Activated T-cell treated with anti-CD3 and anti-CD28 coated beads for 1 hour (primary cell): Measurements from ENCODE around the gene ATG2B.

Source experiments
- DNase-seq: peaks from one replicate; pipeline ENCODE4 v3.0.0-alpha.2; 2020; ENCODE audit warnings: low read depth

Gene ATG2B, protein sequence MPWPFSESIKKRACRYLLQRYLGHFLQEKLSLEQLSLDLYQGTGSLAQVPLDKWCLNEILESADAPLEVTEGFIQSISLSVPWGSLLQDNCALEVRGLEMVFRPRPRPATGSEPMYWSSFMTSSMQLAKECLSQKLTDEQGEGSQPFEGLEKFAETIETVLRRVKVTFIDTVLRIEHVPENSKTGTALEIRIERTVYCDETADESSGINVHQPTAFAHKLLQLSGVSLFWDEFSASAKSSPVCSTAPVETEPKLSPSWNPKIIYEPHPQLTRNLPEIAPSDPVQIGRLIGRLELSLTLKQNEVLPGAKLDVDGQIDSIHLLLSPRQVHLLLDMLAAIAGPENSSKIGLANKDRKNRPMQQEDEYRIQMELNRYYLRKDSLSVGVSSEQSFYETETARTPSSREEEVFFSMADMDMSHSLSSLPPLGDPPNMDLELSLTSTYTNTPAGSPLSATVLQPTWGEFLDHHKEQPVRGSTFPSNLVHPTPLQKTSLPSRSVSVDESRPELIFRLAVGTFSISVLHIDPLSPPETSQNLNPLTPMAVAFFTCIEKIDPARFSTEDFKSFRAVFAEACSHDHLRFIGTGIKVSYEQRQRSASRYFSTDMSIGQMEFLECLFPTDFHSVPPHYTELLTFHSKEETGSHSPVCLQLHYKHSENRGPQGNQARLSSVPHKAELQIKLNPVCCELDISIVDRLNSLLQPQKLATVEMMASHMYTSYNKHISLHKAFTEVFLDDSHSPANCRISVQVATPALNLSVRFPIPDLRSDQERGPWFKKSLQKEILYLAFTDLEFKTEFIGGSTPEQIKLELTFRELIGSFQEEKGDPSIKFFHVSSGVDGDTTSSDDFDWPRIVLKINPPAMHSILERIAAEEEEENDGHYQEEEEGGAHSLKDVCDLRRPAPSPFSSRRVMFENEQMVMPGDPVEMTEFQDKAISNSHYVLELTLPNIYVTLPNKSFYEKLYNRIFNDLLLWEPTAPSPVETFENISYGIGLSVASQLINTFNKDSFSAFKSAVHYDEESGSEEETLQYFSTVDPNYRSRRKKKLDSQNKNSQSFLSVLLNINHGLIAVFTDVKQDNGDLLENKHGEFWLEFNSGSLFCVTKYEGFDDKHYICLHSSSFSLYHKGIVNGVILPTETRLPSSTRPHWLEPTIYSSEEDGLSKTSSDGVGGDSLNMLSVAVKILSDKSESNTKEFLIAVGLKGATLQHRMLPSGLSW (N-terminal part only)

GRCh38 chr14:96362965-96363750, at the start of gene ATG2B, which contains the start of gene GSKIP:
ATG2B (minus strand) TSS chr14:96363341; CDS start chr14:96362976, 365 bp downstream.
GSKIP (plus strand) TSS chr14:96363526; CDS start chr14:96382248, 18,722 bp downstream.
- peak; percentile 97 for DNase-seq

- no peak for DNase-seq
Observed at GRCh38 chr14:96410119-96410518, 47.0 kb upstream of the ATG2B start.

- DNase-seq = no peak
Observed at GRCh38 chr14:96409701-96410100, 46.6 kb upstream of the ATG2B start.

- no peak for DNase-seq
Observed at GRCh38 chr14:96408608-96409007, 45.5 kb upstream of the ATG2B start.

- no peak for DNase-seq
Observed at GRCh38 chr14:96407935-96408570, 44.9 kb upstream of the ATG2B start.

DNA sequence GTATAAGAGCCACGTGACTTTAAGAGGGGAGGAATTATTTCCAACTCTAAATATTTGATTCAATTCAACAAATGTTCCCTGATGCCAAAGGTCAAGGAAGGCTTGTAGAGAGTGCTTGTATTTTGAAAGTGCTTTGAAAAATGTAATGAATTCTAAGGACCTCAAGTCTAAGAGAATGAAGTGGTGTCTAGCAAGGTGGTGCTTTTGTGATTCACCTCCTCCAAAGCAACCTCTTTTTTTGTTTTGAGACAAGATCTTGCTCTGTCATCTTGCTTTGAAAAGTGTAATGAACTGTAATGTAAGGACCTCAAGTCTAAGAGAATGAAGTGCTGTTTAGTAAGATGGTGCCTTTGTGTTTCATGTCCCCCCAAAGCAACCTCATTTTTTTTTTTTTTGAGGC, 42.5 kb upstream of the ATG2B start:
- no peak for DNase-seq

- DNase-seq = no peak
Observed at GRCh38 chr14:96403409-96403808, 40.3 kb upstream of the ATG2B start.

GRCh38 chr14:96400495-96400894, 37.4 kb upstream of the ATG2B start:
- no peak for DNase-seq

DNA sequence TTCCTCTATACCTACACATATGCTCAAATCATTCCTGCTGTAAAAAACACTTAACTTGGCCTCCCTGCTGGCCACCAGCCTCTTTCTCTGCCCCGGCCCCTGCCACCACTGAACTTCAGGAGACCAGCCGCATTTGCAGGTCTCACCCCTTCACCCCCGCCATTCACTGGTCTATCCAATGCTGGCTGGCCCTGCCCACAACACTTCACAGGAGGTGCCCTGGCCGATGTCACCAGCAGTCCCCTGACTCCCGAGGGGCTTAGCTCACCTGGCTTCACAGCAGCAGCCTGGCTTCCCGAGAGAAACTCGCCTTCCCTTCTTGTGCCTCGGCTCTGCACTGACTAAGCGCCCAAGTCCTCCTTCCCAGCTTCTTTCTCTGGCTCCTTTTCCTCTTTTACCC, 36.3 kb upstream of the ATG2B start:
- DNase-seq = no peak

DNA sequence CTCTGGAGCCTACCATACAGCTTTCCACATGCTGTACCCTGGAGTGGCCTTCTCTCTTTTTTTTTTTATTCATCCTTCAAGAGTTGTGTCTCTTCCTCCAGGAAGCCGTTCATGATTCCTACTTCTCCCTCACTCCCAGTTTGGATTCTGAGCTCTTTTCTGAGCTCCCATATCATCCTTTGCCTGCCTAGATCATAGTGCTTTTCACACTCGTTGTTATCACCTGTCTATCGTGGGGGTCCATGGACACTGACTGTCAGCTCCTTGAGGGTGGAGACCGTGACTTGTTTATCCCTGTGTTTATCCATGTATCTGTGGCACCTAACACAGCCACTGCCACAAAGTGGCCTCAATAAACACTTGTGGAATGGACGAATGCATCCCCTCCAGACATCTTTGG, 35.8 kb upstream of the ATG2B start:
- DNase-seq = no peak

GRCh38 chr14:96398432-96398831, 35.3 kb upstream of the ATG2B start:
- no peak for DNase-seq

GRCh38 chr14:96394047-96394815, 31.1 kb upstream of the ATG2B start:
- no peak for DNase-seq

- DNase-seq = no peak
Observed at GRCh38 chr14:96393071-96393691, 30.0 kb upstream of the ATG2B start.

GRCh38 chr14:96391293-96392118, 28.4 kb upstream of the ATG2B start:
- DNase-seq = peak; percentile 100

- DNase-seq = no peak
Observed at GRCh38 chr14:96390965-96391292, 27.8 kb upstream of the ATG2B start.

GRCh38 chr14:96385385-96385784, 22.2 kb upstream of the ATG2B start:
- DNase-seq = no peak

DNA sequence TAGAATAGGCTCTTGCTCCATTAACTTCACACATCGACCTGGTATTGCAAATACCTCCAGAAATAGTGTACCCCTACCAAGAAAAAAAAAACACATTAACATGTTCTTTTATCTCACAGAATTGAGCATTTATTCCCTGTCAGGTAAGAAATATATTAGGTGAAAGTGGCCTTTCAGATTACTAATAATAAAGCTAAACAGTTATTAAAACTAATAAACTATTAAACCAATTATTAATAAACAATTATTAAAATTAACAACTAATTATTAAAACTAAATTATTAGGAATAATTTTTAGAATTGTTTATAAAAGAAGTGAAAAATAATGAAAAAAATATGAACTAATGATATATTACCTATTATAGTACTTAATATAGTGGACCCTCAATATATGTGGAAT, 21.6 kb upstream of the ATG2B start:
- no peak for DNase-seq

DNA sequence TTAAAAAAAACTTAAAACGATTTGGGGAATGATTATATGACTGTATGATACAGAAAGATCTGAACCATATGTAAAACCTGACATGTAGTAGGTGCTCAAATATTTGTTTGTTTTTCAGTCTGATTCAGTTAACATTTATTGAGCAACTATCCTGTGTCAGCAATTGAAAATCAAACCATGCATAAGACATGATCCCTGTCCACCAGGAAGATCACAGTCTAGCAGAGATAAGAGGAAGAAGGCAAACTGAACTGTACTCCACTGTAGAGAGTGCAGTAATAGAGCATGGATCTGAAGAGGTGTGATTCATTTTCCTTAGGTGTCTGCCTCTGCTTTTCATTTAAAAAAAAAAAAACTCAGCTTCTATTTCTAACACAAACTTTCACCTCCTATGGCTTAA, 20.9 kb upstream of the ATG2B start:
- no peak for DNase-seq

DNA sequence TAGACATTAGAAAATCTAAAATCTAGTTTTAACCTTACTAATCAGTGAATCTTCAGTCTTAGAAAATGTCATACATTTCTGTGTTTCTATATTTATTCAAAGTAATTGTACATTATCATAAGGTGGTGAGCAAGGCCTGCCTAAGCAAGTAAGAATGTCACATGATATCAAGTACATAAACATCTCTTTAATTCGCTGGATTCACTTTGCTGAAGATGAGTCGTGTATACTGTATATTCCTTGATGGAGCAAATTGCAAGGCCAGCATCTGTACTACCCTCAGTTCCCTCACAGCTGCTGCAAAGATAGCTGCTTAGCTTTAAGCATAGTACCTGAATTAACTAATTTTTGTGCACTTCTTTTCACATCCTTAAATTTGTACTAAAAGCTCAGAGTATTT, 20.3 kb upstream of the ATG2B start:
- no peak for DNase-seq
